H1 (cell line): ENCODE data around the gene AFTPH. TPM values are rescaled to one million over a fixed set of nuclear protein-coding genes. Genes with fewer than 3 reads are reported as not detected.

ENCODE experiments used
- CTCF ChIA-PET: fragments of 300-600 bp; sonication (Branson Sonifier 250); formaldehyde crosslinking; loops from one replicate; lab custom pipeline; 2021; ENCODE audit not compliant: partially characterized antibody; lab: Charles Lee
- POLR2A ChIA-PET: fragments of 300-600 bp; sonication (Branson Sonifier 250); formaldehyde crosslinking; loops from one replicate; lab custom pipeline; 2021; ENCODE audit warnings: inconsistent platforms; ENCODE audit not compliant: partially characterized antibody; lab: Charles Lee
- DNase-seq, 2 experiments: peaks; one replicate each; pipeline versions ENCODE4 v3.0.0 to v3.0.0-alpha.2; 2010 to 2022; ENCODE audit warnings: low spot score in 2 of 2, low read depth in 1 of 2, mixed read lengths in 1 of 2
- FAIRE-seq: peaks from 2 replicates; lab custom pipeline; 2011; peaks lifted over from hg19 to GRCh38; lab: Jason Lieb, UNC
- H2AFZ ChIP-seq: 2 replicates; pipeline ENCODE4 v1.8.1; 2012; ENCODE audit warnings: low read length, inconsistent platforms
- H2AK5ac ChIP-seq: 2 replicates; pipeline ENCODE4 v1.6.1; 2013; ENCODE audit warnings: low read depth, low read length
- H2BK120ac ChIP-seq: replicated peaks from 2 replicates; pipeline ENCODE3; 2013; ENCODE audit warnings: low read depth, low read length, inconsistent platforms
- H2BK12ac ChIP-seq: 2 replicates; pipeline ENCODE4 v1.6.1; 2013; ENCODE audit warnings: low read depth, low read length
- H2BK15ac ChIP-seq: 2 replicates; pipeline ENCODE4 v1.6.1; 2013; ENCODE audit warnings: low read length
- H2BK20ac ChIP-seq: 2 replicates; pipeline ENCODE4 v1.6.1; 2013; ENCODE audit warnings: low read length
- H2BK5ac ChIP-seq: 2 replicates; pipeline ENCODE4 v1.6.1; 2013; ENCODE audit warnings: low read depth, low read length
- H3K14ac ChIP-seq: 2 replicates; pipeline ENCODE4 v1.6.1; 2013; ENCODE audit warnings: inconsistent platforms; ENCODE audit not compliant: insufficient read length
- H3K18ac ChIP-seq: 2 replicates; pipeline ENCODE4 v1.6.1; 2013; ENCODE audit warnings: low read length; ENCODE audit errors: extremely low read depth
- H3K23ac ChIP-seq: 2 replicates; pipeline ENCODE4 v1.6.1; 2013; ENCODE audit warnings: inconsistent platforms; ENCODE audit not compliant: insufficient read length
- H3K23me2 ChIP-seq: 2 replicates; pipeline ENCODE4 v1.6.1; 2013; ENCODE audit warnings: low read depth, low read length
- H3K27ac ChIP-seq: 2 replicates; pipeline ENCODE4 v1.6.1; 2011; ENCODE audit warnings: low read depth, low read length, inconsistent platforms
- H3K27me3 ChIP-seq, 4 experiments: replicated peaks in 1 of 4; 1 replicate in 1 of 4; 2 replicates in 3 of 4; pipeline versions ENCODE4 v1.6.1 to v1.8.1; 2011 to 2013; ENCODE audit warnings: low read length in 3 of 4, mild to moderate bottlenecking in 3 of 4, inconsistent platforms in 2 of 4, mixed read lengths in 2 of 4, moderate library complexity in 1 of 4; ENCODE audit not compliant: control insufficient read depth in 3 of 4, insufficient read depth in 3 of 4; ENCODE audit errors: extremely low read depth in 1 of 4
- H3K36me3 ChIP-seq, 4 experiments: 2 replicates each; pipeline versions ENCODE4 v1.6.1 to v1.8.1; 2011 to 2013; ENCODE audit warnings: mild to moderate bottlenecking in 4 of 4, low read length in 3 of 4, moderate library complexity in 2 of 4, control low read depth in 1 of 4, inconsistent platforms in 1 of 4; ENCODE audit not compliant: insufficient read depth in 4 of 4, control insufficient read depth in 2 of 4
- H3K4ac ChIP-seq: replicated peaks from 2 replicates; pipeline ENCODE3; 2013; ENCODE audit warnings: low read length, low read depth, mixed read lengths, inconsistent platforms; ENCODE audit not compliant: insufficient read length
- H3K4me1 ChIP-seq, 4 experiments: replicated peaks in 1 of 4; 1 replicate in 1 of 4; 2 replicates in 3 of 4; pipeline versions ENCODE4 v1.6.1 to v1.8.1; 2011 to 2013; ENCODE audit warnings: low read length in 3 of 4, inconsistent platforms in 2 of 4, mixed read lengths in 1 of 4; ENCODE audit not compliant: insufficient read depth in 4 of 4, control insufficient read depth in 3 of 4
- H3K4me2 ChIP-seq, 2 experiments: 2 replicates each; pipeline versions ENCODE4 v1.6.1 to v1.8.1; 2011 to 2013; ENCODE audit warnings: low read depth in 2 of 2, low read length in 2 of 2, control low read depth in 1 of 2, inconsistent platforms in 1 of 2, mild to moderate bottlenecking in 1 of 2; ENCODE audit not compliant: insufficient read depth in 1 of 2
- H3K4me3 ChIP-seq, 4 experiments: fragments of 200-600, 300-600 bp in 1 of 4; sonication (generic), shearing (Covaris generic), sonication (Bioruptor Twin) in 1 of 4; 2 replicates each; pipeline versions ENCODE4 v1.5.1 to v1.8.1; 2011 to 2016; ENCODE audit warnings: low read length in 4 of 4, low read depth in 3 of 4, control low read depth in 2 of 4, inconsistent platforms in 2 of 4, mild to moderate bottlenecking in 2 of 4, mixed read lengths in 1 of 4, moderate library complexity in 1 of 4; ENCODE audit not compliant: insufficient read depth in 2 of 4; ENCODE audit errors: extremely low read depth in 1 of 4
- H3K56ac ChIP-seq: replicated peaks from 2 replicates; pipeline ENCODE3; 2013; ENCODE audit warnings: low read depth, mild to moderate bottlenecking, mixed read lengths, low read length, inconsistent platforms; ENCODE audit not compliant: insufficient read length
- H3K79me1 ChIP-seq: 2 replicates; pipeline ENCODE4 v1.6.1; 2013; ENCODE audit warnings: low read depth, low read length, control low read depth
- H3K79me2 ChIP-seq, 2 experiments: 2 replicates each; pipeline versions ENCODE4 v1.6.1 to v1.8.1; 2012 to 2013; ENCODE audit warnings: low read length in 2 of 2, mild to moderate bottlenecking in 2 of 2, inconsistent platforms in 1 of 2; ENCODE audit not compliant: insufficient read depth in 2 of 2, control insufficient read depth in 1 of 2
- H3K9ac ChIP-seq, 4 experiments: replicated peaks in 1 of 4; 1 replicate in 1 of 4; 2 replicates in 3 of 4; pipeline versions ENCODE4 v1.6.1 to v1.8.1; 2011 to 2013; ENCODE audit warnings: low read depth in 3 of 4, low read length in 3 of 4, control low read depth in 2 of 4, mild to moderate bottlenecking in 2 of 4, moderate library complexity in 2 of 4, inconsistent platforms in 1 of 4; ENCODE audit errors: extremely low read depth in 1 of 4
- H3K9me3 ChIP-seq, 2 experiments: 2 replicates each; pipeline versions ENCODE4 v1.6.1 to v1.8.1; 2012 to 2013; ENCODE audit warnings: mild to moderate bottlenecking in 2 of 2, moderate library complexity in 2 of 2, control low read depth in 1 of 2, inconsistent platforms in 1 of 2, low read depth in 1 of 2, low read length in 1 of 2, mixed read lengths in 1 of 2; ENCODE audit not compliant: insufficient read depth in 2 of 2
- H4K20me1 ChIP-seq, 2 experiments: replicated peaks in 1 of 2; 2 replicates each; pipeline versions ENCODE3 to v1.8.1; 2011 to 2013; ENCODE audit warnings: inconsistent platforms in 2 of 2, low read length in 2 of 2, mild to moderate bottlenecking in 1 of 2; ENCODE audit not compliant: insufficient read depth in 2 of 2, control insufficient read depth in 1 of 2
- H4K5ac ChIP-seq: 2 replicates; pipeline ENCODE4 v1.6.1; 2013; ENCODE audit warnings: low read length, low read depth, mixed read lengths, inconsistent platforms; ENCODE audit not compliant: insufficient read length
- H4K8ac ChIP-seq: 2 replicates; pipeline ENCODE4 v1.8.0; 2013; ENCODE audit warnings: mild to moderate bottlenecking, moderate library complexity, low read length, inconsistent platforms; ENCODE audit not compliant: insufficient read depth; ENCODE audit errors: extremely low read depth
- H4K91ac ChIP-seq: replicated peaks from 2 replicates; pipeline ENCODE3; 2013; ENCODE audit warnings: low read length, mixed read lengths, inconsistent platforms; ENCODE audit not compliant: insufficient read length
- BACH1 ChIP-seq: IDR thresholded peaks from 2 replicates; pipeline ENCODE4 v1.6.1; 2012; ENCODE audit warnings: low read length, improper control_type of control experiment
- CBX8 ChIP-seq: fragments of 300-800, 300-1000 bp; sonication (generic); IDR thresholded peaks from 2 replicates; pipeline ENCODE4 v1.7.1; 2016; ENCODE audit warnings: low read depth, low read length, borderline replicate concordance
- CEBPB ChIP-seq: IDR thresholded peaks from 2 replicates; pipeline ENCODE4 v1.6.1; 2012; ENCODE audit warnings: low read depth, low read length
- CHD1 ChIP-seq: IDR thresholded peaks from 2 replicates; pipeline ENCODE4 v1.6.1; 2012; ENCODE audit warnings: low read depth, low read length, improper control_type of control experiment
- FOSL1 ChIP-seq: IDR thresholded peaks from 2 replicates; pipeline ENCODE4 v1.6.1; 2011; ENCODE audit warnings: mild to moderate bottlenecking, low read depth, low read length, moderate library complexity; ENCODE audit not compliant: insufficient read depth
- HDAC2 ChIP-seq, 2 experiments: fragments of 300-600 bp in 1 of 2; sonication (generic) in 1 of 2; IDR thresholded peaks; 2 replicates each; pipeline ENCODE4 v1.6.1; 2011 to 2012; ENCODE audit warnings: low read depth in 2 of 2, low read length in 2 of 2, mild to moderate bottlenecking in 2 of 2, moderate library complexity in 2 of 2, borderline replicate concordance in 1 of 2, inconsistent platforms in 1 of 2
- JUN ChIP-seq: IDR thresholded peaks from 2 replicates; pipeline ENCODE4 v1.6.1; 2011; ENCODE audit warnings: low read depth, mild to moderate bottlenecking, improper control_type of control experiment, low read length
- RAD21 ChIP-seq, 2 experiments: IDR thresholded peaks in 1 of 2; conservative IDR thresholded peaks in 1 of 2; 2 replicates each; pipeline ENCODE4 v1.6.1; 2011; ENCODE audit warnings: low read depth in 2 of 2, low read length in 2 of 2, improper control_type of control experiment in 1 of 2, inconsistent platforms in 1 of 2, mild to moderate bottlenecking in 1 of 2, moderate library complexity in 1 of 2
- SIN3A ChIP-seq, 2 experiments: IDR thresholded peaks in 1 of 2; conservative IDR thresholded peaks in 1 of 2; 2 replicates each; pipeline ENCODE4 v1.6.1; 2011 to 2012; ENCODE audit warnings: low read length in 2 of 2, improper control_type of control experiment in 1 of 2, low read depth in 1 of 2, mild to moderate bottlenecking in 1 of 2
- TAF7 ChIP-seq: optimal IDR thresholded peaks from 2 replicates; pipeline ENCODE3; 2011; ENCODE audit warnings: low read depth, mild to moderate bottlenecking, inconsistent platforms, low read length, moderate library complexity, borderline replicate concordance
- WGBS, 2 experiments: shearing (Covaris generic) in 1 of 2; methylation state at CpG; one replicate each; pipeline versions ENCODE4 v1.1.6 to v1.1.7; 2013 to 2015; ENCODE audit warnings: low lambda C conversion rate in 2 of 2, mixed read lengths in 2 of 2, inconsistent platforms in 1 of 2, low coverage in 1 of 2, missing lambda C conversion rate in 1 of 2; ENCODE audit not compliant: insufficient replicate concordance in 2 of 2, insufficient coverage in 1 of 2, insufficient read length in 1 of 2; ENCODE audit errors: extremely low coverage in 1 of 2, missing lambda C conversion rate in 1 of 2; 5-methylcytosine and 5-hydroxymethylcytosine counted together
- polyA plus RNA-seq, 7 experiments: library from polyadenylated mRNA; depleted of rRNA in 3 of 7; stranded (reverse) in 5 of 7; unstranded in 2 of 7; fragments of >200 nt in 5 of 7; fragments of 200-250 nt in 2 of 7; gene quantifications; 1 replicate in 5 of 7; 2 replicates in 1 of 7; 4 replicates in 1 of 7; pipeline versions ENCODE4 v1.2.1 to v1.2.3, GENCODE V29; 2011 to 2013; ENCODE audit warnings: missing spikeins in 2 of 7, mixed read lengths in 2 of 7
- total RNA-seq: library from RNA; stranded (reverse); fragmentation: NEBNext Ultra II Directional; extraction: Animal tissue kit (Norgen Biotek cat#: 25700); gene quantifications from 2 replicates; pipeline ENCODE4 v1.2.1, GENCODE V29; 2021

The AFTPH gene
- total and polyA plus RNA-seq, 2 of the 8 experiments (the other 6 are each of a cell fraction or from before 2014, with no cell fraction given): 7.3 to 15.0 TPM

- DNase-seq (no peak), FAIRE-seq (no peak)
- ChIA-PET POLR2A (interaction anchor here (1.3 to 2.2 kb wide), 3 partner anchors 10 to 13 kb away, joined by 4 read pairs; no protein-coding TSS in a partner anchor), CTCF (interaction anchor here (1.1 to 27.4 kb wide), 7 partner anchors 3 to 235 kb away, joined by 3 to 389 read pairs (median 6); no protein-coding TSS in a partner anchor)
- Histone ChIP-seq H3K4me3 (no peak overlapping the region), H3K27ac (no peak overlapping the region), H3K23ac (no peak overlapping the region), H3K9ac (no peak overlapping the region), H2BK120ac (no peak overlapping the region), H3K56ac (no peak overlapping the region), H2BK12ac (no peak overlapping the region), H3K14ac (no peak overlapping the region), H3K36me3 (peaks cover 0 to 13% (median 0%) of the 10 kb centered on the region in 4 experiments; a peak in 3 of 8 replicates), H2AK5ac (no peak overlapping the region), H4K91ac (no peak overlapping the region), H4K5ac (no peak overlapping the region), H3K18ac (no peak overlapping the region), H3K79me2 (no peaks in the 10 kb centered on the region), H3K27me3 (no peaks in the 10 kb centered on the region), H3K4me2 (no peak overlapping the region), H4K20me1 (peaks cover 0 to 4% of the 10 kb centered on the region in 2 experiments), H3K23me2 (no peaks in the 10 kb centered on the region), H2BK5ac (no peak overlapping the region), H4K8ac (no peak overlapping the region), H3K4ac (no peak overlapping the region), H3K4me1 (peaks cover 0 to 5% (median 3%) of the 10 kb centered on the region in 4 experiments; a peak in 2 of 7 replicates), H2BK20ac (no peak overlapping the region), H3K9me3 (no peaks in the 10 kb centered on the region), H3K79me1 (no peaks in the 10 kb centered on the region), H2AFZ (no peak overlapping the region), H2BK15ac (no peak overlapping the region)
- WGBS, 2 experiments: 91% methylated on average over 9 of the region's 9 CpGs; no CpG with 5 or more reads in 1 of the 2 experiments
- TF ChIP-seq CHD1: no peak
- TF ChIP-seq HDAC2 (IDR thresholded peaks at IDR 0.05; ENCODE audit: borderline replicate concordance in 1 of 2, low read depth in 2 of 2, low read length in 2 of 2): no peak
- TF ChIP-seq SIN3A (conservative IDR thresholded peaks at IDR 0.05 in 1 of 2, IDR thresholded peaks at IDR 0.05 in 1 of 2; ENCODE audit: low read depth in 1 of 2, low read length in 2 of 2): no peak
- TF ChIP-seq RAD21 (IDR thresholded peaks at IDR 0.05 in 1 of 2, conservative IDR thresholded peaks at IDR 0.05 in 1 of 2; ENCODE audit: low read depth in 2 of 2, low read length in 2 of 2): no peak
- TF ChIP-seq CEBPB: no peak
- no peak for TF ChIP-seq TAF7
- no peak for TF ChIP-seq BACH1
- TF ChIP-seq CBX8: no peak
- no peak for TF ChIP-seq FOSL1
- TF ChIP-seq JUN: no peak
These were observed 109.0 kb downstream of the AFTPH start for GRCh38 chr2:64632835-64633819.
